Stimulated activated CD4-positive, alpha-beta T cell treated with anti-CD3 and anti-CD28 coated beads, Interleukin-1b, Interleukin-23, amount 100 ng/mL, for 1 hour (primary cell): ENCODE data around the gene FRMD8.

Experiments used
- DNase-seq, 2 donors: peaks; one replicate each; pipeline ENCODE4 v3.0.0-alpha.2; 2020; ENCODE audit warnings: low read depth in 2 of 2

FRMD8 gene

DNA sequence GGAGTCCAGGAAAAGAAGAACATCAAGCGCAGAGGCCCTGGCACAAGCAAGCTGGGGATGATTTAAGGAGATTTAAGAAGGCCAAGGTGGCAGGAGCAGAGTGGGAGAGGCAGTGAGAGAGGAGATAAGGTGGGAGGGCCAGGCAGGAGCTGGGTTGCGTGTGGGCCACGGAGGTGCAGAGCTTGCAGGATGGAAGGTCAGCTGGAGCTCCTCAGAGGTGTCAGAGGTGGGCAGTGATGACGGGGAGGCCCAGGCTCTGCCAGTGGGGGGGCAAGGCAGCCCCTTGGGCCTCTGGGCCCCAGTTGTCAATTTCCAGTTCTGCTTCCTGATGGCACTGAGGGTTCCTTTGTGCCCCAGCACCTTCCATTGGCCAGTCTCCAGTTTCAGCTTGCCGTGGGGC lies 6.5 kb downstream of the FRMD8 start:
- no peak for DNase-seq

DNA sequence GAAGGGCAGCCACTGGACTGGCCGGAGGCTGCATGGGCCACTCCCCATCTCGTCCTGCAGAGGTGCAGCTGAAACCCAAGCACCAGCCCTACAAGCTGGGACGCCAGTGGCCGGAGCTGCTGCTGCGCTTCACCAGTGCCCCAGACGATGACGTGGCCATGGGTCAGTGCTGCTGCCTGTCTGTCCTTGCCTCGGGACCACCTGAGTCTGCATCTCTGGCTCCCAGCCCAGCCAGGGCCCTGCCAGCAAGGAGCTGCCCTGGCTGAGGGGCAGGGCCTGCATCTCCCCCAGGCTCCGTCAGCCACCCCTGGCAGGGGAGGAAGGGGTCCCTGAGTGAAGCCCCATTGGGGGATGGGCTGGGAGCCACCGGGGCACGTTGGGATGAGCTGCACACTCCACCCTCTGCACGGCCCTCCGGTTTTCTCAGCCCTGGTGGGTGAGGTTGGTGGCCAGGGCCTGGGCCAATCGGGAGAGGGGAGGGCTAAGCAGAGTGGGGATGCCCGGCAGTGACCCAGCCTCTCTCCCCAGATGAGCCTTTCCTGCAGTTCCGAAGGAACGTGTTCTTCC lies 7.2 kb downstream of the FRMD8 start:
- no peak for DNase-seq

DNA sequence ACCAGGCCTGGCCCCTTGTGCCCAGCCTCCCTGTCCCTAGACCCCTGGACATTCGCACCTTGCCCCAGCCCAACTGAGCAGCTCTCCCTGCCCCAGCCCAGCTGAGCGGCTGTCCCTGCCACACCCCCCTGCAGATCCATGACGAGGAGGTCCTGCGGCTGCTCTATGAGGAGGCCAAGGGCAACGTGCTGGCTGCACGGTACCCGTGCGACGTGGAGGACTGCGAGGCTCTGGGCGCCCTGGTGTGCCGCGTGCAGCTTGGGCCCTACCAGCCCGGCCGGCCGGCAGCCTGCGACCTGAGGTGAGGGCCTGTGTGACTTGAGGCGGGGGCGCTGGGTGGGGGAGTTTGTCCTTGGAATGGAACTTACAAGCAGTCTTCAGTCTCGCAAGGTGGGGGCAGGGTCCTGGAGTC lies 7.7 kb downstream of the FRMD8 start:
- DNase-seq, result no peak

DNA sequence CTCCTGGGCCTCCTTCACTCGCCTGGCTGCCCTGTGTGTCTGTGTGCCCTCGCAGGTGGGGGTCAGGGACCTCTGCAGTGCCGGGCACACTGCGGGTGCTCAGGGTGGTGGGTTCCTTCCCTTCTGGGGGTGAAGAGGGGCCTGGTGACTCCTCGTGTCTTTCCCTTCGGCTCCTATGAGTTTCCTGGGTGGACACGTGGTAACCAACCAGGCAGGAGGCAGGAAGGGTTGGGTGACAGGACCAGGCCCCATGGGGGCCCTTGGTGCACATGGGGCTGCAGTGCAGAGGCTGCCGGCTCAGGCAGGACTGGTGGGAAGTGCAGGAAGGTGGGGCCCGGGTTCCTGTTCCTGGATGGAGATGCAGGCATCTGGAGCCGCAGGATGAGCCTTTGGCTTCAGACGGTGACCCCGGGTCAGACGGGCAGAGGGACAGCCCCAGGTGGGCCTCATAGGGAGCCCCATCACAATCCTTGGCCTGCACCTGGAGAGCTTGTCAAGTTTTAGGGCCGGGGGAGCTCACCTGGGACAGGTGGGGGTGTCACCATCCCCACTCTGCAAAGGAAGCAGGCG lies 9.6 kb downstream of the FRMD8 start:
- no peak for DNase-seq

DNA sequence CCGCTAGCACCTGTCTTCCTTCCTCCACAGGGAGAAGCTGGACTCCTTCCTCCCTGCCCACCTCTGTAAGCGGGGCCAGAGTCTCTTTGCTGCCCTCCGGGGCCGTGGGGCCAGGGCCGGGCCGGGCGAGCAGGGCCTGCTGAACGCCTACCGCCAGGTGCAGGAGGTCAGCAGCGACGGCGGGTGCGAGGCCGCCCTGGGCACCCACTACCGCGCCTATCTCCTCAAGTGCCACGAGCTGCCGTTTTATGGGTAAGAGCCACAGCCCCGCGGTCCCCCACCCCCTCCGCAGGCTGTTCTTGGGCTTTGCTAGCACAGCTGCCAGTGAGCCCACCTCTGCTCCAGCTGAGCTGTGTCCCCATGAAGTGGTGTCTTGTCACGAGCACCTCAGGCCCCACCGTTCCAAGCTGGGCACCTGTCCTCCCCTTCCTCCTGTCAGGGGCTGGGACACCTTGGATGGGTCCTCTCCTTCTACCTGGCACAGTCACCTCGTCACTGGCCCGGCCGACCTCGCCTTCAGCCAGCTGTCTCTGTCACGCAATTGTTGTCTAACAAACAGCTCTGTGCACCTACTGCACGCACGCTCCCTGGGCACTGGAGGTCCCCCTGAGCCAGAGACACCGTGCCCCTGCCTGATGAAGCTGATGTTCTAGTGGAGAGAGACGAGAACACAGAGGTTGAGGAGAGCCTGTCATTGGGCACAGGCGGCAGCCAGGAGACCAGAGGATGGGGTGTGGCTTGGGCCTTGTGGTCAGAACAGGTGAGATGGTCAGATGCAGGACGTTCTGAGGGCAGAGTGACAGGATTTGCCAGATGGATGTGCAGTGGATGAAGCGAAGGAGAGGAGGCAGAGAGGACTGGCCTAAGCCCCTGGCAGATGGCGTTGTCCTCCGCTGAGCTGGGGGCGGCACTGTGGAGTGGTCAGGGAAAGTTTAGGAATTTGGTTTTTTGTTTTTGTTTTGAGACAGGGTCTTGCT lies 10.6 kb downstream of the FRMD8 start:
- DNase-seq, result no peak

DNA sequence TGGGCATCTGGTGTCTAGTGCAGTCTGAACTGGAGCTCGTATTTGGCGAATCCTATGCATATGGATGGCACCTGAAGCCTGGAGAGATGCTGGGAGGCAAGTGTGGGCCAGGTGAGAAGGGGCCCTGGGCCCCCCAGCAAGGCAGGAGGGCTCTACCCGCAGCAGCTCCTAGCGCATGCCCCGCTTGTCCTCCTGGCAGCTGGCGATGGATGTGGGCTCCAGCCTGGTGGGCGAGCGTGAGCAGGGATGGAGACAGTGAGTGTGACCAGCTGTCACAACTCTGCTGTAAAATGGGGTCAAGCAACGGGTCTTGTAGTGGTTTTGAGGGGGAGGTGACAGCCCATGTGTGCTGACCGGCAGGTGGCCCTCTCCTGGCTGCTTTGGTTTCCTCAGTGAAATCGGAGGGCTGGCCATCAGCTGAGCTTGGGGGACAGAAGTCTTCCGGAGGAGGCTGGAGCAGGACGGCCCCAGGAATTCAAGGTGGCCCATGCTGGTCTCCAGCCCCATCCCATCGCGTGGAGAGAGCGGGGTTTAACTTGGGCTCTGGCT lies 12.0 kb downstream of the FRMD8 start:
- DNase-seq, result no peak

DNA sequence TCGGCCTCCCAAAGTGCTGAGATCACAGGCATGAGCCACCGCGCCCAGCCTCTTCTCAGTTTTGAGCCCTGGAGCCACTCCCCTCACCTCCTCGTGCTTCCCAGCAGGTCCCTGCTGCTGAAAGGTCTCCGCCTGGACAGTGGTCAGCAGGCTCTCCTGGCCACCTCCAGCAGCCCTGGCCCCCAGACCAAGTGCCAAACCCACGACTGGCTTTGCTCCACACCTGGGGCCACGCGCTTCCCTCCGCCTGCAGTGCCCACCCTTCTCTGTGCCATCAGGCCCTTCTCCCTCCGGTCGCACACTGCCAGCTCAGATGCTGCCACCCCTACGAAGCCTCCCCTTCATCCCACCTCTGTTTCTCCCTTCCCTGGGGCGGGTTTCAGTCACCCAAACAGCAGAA lies 12.8 kb downstream of the FRMD8 start:
- DNase-seq, result no peak

DNA sequence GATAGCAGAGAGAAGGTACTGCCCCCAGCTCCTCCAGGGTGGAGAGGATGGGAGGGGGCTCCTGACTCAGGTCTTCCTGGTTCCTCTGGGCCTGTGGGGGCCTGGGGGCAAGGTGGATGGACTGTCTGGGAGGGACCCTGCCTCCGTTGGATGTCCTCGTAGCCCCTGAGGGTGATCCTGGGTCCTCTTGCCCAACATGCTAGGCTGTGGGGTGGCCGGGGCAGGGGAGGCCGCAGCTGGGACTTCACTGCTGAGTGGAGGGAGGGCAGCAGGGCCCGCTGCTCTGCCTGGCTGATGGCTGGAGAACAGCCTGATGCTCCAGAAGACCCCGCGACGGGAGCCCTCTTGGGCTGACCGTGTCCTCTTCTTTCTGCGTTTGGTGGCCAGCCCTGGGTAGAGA lies 13.4 kb downstream of the FRMD8 start:
- DNase-seq, result no peak

DNA sequence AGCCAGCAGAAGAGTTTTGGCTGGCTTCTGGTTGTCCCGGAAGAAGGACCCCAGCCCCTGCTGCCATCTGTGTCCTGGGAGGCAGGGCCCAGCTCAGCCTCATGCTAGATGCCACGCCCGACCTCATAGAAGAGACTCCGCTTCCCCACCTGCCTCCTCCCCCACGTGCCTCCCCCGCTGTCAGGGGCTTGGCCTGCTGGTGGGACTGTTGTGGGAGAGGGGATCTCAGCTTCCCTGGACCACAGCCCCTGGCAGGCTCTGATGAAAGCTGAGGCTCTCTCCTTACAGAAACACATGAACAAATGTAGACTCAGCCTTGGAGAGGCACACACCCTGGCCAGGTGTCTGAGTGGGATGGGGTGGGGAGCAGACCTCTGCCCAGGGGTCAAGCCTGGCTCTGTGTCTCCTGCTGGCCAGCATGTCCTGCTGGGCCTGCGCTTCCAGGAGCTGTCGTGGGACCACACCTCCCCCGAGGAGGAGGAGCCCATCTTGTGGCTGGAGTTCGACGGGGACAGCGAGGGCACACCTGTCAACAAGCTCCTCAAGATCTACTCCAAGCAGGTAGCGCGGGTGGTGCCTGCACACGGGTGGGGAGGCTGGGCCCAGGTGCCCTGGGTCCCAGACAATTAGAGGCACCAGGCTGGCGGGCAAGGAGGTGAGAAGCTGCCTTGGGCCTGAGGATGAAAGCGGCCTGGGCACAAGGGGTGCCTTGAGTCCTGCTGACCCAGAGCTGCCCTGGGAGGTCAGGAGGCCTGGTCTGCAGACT lies 14.1 kb downstream of the FRMD8 start:
- DNase-seq, result no peak

DNA sequence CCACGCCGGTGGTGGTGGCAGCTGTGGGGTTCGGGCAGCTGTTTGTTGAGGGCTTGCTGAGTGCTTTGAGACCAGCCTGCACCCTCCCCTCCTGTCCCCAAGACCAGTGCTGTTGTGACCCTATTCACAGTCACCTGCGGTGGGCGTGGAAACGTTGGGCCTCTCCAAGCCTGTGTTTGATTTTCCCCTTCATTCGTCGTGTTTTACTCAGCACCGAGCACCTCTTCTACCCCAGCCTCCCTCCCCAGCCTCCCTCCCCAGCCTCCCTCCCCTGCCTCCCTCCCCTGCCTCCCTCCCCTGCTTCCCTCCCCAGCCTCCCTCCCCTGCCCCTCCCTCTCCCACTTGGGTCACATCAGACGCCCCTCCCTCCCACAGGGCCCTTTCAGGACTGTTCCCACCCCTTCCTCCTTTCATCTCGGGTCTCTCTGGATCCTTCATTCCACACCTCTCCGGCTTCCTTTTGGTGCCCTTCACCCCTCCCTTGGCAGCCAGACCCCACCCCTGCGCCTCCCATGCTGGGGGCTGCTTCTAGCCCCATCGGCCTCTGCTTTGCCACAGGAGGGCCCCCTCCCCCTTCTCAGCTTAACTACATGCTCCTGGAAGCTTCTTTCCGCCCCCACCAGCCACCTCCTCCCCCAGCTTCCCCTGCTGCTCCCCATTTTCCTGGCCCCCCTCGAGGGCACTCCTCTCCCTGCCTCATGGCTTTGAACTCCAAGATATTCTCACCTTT lies 14.8 kb downstream of the FRMD8 start:
- DNase-seq, result no peak

DNA sequence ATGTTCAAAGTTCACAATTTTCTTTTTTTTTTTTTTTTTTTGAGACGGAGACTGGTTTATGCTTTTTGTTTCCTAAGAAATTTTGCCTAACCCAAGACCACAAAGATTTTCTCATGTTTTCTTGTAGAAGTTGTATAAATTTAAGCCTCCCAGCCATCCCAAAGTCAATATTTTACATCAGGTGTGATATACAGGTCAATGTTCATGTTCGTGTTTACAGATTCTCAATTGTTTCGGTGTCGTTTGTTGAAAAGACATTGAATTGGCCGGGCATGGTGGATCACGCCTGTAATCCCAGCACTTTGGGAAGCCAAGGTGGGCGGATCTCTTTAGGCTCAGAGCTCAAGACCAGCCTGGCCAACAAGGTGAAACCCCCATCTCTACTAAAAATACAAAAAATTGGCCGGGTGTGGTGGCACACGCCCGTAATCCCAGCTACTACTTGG lies 15.4 kb downstream of the FRMD8 start:
- DNase-seq, result no peak

DNA sequence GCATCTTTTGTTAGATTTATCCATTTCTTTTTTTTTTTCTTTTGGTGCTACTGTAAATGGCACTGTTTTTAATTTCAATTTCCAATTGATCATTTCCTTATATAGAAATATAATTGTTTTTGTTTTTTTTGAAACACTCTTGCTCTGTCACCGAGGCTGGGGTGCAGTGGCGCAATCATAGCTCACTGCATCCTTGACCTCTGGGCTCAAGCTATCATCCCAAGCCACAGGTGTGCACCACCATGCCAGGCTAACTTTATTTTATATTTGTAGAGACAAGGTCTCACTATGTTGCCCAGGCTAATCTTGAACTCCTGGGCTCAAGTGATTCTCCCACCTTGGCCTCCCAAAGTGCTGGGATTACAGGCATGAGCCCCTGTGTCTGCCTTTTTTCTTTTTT lies 16.4 kb downstream of the FRMD8 start:
- DNase-seq, result no peak

DNA sequence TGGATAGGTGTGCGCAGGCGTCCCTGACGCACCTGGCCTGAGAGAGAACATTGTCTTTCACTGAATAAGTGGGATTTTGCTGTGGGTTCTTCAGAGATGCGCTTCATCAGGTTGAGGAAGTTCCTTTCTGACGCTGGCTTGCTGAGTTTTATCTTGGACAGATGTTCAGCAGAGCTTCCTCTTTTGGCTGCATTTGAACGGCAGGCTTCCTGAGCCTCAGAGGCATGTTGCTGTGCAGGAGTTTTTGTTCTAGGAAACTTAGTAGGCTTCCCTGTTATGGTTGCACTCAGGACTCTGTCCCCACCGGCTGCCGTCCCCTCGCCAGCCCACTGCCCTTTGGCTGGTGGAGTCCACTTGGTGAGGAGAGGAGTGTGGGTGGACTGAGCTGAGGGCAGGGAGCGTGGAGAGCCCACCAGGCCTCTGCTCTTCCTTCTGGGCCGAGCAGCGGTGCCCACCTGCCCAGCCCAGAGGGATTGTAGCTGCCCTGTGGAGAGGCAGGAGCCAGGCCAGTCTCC lies 17.2 kb downstream of the FRMD8 start:
- DNase-seq, result no peak

DNA sequence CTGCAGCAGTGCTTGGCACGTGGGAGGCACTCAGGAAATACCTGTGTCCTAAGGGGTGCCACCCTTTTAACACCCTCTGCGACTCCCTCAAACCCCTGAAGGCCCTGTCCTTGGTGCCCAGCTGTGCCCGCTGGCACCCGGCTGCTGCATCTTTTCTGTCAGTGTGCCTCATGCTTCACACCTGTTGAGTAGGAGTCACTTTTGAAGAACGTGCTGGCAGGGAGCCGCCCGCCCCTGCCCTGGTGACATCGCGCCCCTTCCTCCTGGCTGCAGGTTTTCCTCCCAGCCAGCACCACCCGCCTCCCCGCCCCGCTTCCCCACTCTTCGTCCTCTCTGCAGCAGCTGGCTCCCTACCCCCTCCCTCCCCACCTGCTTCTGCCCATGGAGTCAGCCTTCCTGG lies 17.8 kb downstream of the FRMD8 start:
- DNase-seq, result no peak

DNA sequence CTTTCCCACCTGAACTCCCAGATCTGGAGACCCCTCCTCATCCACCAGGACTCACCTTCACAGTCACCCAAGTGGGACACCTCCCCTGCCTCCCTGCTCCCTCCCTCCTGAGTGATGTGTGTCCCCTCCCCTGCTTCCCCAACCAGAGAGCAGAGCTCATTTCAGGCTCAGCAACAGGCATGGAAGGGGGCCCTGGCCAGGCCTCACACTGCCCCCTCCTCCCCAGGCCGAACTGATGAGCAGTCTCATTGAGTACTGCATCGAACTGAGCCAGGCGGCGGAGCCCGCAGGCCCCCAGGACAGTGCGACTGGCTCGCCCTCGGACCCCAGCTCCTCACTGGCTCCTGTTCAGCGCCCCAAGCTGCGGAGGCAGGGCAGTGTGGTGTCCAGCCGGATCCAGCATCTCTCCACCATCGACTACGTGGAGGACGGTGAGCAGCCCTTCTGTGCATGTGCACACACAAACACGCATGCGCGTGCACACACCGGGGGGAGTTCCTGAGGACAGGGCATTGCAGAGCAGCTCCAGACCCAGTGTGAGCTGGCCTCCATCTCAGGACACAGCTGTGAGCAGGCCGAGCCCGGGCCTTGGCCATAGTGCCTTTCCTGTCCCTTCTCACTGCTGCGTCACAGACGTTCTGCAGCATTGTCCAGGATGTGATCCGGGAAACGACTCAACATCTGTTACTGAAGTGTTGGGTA lies 18.4 kb downstream of the FRMD8 start:
- no peak for DNase-seq

DNA sequence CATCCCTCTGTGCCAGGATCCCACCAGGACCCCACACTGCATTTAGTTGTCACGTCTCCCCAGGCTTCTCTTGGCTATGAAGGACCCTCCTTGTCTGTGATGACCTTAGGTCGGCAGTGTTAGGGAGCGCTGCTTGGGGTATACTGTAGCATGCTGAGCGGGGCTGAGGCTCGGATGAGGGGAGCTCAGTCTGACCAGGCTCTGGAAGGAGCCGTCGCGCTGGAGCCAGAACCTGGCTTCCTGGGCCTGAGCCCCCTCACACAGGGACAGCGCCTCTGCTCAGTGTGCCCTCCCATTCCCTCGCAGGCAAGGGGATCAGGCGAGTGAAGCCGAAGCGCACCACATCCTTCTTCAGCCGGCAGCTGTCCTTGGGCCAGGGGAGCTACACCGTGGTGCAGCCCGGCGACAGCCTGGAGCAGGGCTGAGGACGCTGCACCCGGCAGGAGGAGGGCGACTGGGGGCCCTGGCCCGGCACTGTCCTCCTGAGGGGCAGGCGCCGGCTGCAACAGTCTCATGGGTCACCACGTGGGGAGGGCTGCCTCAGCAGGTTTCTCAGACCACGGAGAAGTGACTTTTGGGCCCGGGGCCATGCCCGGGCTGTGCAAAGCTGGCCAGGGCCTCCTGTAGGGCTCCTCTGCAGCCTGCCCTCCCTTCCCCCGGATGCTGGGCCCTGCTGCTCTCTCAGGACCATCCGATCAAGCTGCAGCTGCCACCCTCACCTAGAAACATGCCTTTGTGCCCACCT lies 24.7 kb downstream of the FRMD8 start:
- no peak for DNase-seq

DNA sequence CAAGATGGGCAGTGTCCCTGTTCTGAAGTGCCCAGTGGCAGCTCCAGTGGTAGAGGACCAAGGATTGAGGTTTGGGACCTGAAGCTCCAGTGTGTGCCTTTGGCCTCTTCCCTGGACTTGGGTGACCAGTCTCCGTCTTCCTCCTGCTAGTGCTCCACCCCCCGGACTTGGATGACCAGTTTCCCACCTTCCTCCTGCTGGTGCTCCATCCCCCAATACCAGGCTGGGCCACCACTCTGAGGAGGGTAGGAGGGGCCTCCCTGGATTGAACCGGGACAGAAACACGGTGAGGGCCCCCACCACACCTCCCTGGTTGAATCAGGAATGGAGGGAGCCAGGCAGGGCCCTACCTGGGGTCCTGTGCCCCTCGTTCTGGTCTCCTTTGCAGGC lies 25.2 kb downstream of the FRMD8 start:
- DNase-seq, result no peak

DNA sequence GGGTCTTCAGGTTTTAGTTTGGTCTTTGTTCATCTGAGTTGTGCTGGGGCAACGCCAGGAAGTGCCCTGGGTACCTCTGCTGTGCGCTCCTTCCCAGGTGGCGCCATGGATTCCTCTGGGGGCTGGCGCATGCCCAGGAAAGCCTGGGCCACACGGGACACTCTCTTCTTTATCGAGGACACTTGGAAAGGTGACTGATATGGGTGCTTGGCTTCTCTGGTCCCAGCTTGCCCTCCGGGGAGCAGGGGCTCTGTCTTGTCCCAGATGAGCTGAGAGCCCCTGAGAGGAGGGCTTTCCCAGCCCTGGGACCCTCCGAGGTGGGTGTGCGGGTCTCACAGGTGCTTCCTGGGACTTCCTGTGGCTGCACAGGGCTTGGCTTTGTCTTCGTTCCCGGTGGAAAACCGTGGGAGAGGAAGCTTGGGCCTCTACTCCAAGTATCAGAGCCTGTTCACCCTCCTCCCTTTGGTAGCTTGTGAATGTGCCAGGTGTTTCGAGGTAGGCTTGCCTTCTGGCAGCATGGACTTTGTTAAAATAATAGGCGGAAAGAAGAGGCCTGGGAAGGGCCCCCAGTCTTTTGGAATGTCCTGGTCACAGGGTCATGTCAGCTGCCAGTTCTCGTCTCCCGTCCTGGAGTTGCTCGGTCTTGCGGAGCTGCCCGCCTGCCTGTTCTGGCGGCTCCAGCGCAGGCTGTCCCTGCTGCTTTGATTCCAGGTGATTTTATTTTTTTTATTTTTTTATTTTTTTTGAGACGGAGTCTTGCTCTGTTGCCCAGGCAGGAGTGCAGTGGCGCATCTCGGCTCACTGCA lies 26.0 kb downstream of the FRMD8 start:
- DNase-seq, result no peak
